ENCODE data around the gene SMIM22. TPM values are rescaled to one million over a fixed set of nuclear protein-coding genes. Genes with fewer than 3 reads are reported as not detected.

Gene SMIM22
- polyA plus RNA-seq, 1 experiment = not detected

- no peaks in the 10 kb centered on the region for H3K27me3 ChIP-seq (ENCODE audit: control insufficient read depth, insufficient read depth, low read length)
- POLR2A ChIA-PET = no interaction called here
- TF ChIP-seq, protein P1, sequence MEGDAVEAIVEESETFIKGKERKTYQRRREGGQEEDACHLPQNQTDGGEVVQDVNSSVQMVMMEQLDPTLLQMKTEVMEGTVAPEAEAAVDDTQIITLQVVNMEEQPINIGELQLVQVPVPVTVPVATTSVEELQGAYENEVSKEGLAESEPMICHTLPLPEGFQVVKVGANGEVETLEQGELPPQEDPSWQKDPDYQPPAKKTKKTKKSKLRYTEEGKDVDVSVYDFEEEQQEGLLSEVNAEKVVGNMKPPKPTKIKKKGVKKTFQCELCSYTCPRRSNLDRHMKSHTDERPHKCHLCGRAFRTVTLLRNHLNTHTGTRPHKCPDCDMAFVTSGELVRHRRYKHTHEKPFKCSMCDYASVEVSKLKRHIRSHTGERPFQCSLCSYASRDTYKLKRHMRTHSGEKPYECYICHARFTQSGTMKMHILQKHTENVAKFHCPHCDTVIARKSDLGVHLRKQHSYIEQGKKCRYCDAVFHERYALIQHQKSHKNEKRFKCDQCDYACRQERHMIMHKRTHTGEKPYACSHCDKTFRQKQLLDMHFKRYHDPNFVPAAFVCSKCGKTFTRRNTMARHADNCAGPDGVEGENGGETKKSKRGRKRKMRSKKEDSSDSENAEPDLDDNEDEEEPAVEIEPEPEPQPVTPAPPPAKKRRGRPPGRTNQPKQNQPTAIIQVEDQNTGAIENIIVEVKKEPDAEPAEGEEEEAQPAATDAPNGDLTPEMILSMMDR (IDR thresholded peaks at IDR 0.05; ENCODE audit: insufficient read depth, low read depth, low read length) = no peak
- peaks cover 9% of the 10 kb centered on the region for H3K36me3 ChIP-seq (ENCODE audit: control insufficient read depth, insufficient read depth, low read length)
- CTCF ChIA-PET = no interaction called here
- H3K4me3 ChIP-seq (ENCODE audit: low read depth, low read length) = peak overlapping the region; percentile 54
- no peak for DNase-seq (ENCODE audit: low read depth)
These were observed 6.1 kb downstream of the SMIM22 start for GRCh38 chr16:4801051-4801961.

GRCh38 chr16:4801962-4802658, 6.9 kb downstream of the SMIM22 start, which contains the start of gene ROGDI:
ROGDI (minus strand) TSS chr16:4802633; CDS start chr16:4802571, 62 bp downstream.
- no peak for DNase-seq (ENCODE audit: low read depth)

DNA sequence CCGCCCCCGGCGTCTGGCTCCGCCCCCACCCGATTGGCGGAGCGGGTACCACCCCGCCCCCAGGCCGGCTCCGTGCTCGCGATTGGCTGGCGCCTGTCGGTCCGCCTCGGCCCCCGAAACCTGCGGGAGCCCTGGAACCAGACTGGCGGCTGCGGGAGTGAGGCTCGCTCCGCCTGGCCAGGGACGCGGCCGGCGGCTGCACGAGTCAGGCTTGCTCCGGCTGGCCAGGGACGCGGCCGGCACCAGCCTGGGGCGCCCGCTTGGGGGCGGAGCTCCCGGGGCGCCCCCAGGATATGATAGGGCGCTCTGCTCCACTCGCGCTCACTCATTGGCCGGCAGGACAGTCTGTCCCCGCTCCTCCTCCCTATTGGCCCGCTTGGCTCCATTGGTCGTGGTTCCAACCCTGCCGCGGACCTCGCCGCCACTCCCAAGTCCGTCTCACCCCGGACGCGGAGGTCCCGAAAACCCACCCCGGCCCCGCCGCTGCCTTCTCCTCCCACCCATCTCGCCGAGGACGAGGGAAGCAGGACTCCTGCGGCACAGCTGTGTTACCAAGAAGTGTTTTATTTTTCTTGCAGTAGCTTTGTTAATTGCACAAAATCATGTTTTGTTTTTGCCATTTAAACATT, 7.6 kb downstream of the SMIM22 start:
- Histone ChIP-seq H3K4me3 (ENCODE audit: low read depth, low read length) (peak overlapping the region; percentile 54), H3K27me3 (ENCODE audit: control insufficient read depth, insufficient read depth, low read length) (no peaks in the 10 kb centered on the region), H3K36me3 (ENCODE audit: control insufficient read depth, insufficient read depth, low read length) (peaks cover 12% of the 10 kb centered on the region)
- DNase-seq (ENCODE audit: low read depth) = peak; percentile 49
- CTCF ChIA-PET = interaction anchor here (0.7 to 1.3 kb wide), 3 partner anchors 20 to 153 kb away, joined by 3 read pairs; no protein-coding TSS in a partner anchor
- TF ChIP-seq, protein P1 (IDR thresholded peaks at IDR 0.05; ENCODE audit: insufficient read depth, low read depth, low read length) = no peak
- POLR2A ChIA-PET = interaction anchor here (0.5 to 1.0 kb wide), 3 partner anchors 66 to 148 kb away, joined by 3 to 5 read pairs (median 3); partner anchors contain the start of genes ANKS3 and DNAAF8

More at GRCh38 chr16:4801962-4802658, 6.9 kb downstream of the SMIM22 start, which contains the start of gene ROGDI:
- Histone ChIP-seq H3K27me3 (ENCODE audit: control insufficient read depth, insufficient read depth, low read length) (no peaks in the 10 kb centered on the region), H3K4me3 (ENCODE audit: low read depth, low read length) (peak within 1 kb of the TSS; percentile 54), H3K36me3 (ENCODE audit: control insufficient read depth, insufficient read depth, low read length) (peaks cover 9% of the 10 kb centered on the region)
- CTCF ChIA-PET = interaction anchor here (1.3 kb wide), 1 partner anchor 37 kb away, joined by 3 read pairs; no protein-coding TSS in a partner anchor
- POLR2A ChIA-PET = interaction anchor here (0.5 kb wide), 1 partner anchor 68 kb away, joined by 5 read pairs; the partner anchor contains the start of genes ANKS3 and DNAAF8
- TF ChIP-seq, protein P1 (IDR thresholded peaks at IDR 0.05; ENCODE audit: insufficient read depth, low read depth, low read length) = no peak

DNA sequence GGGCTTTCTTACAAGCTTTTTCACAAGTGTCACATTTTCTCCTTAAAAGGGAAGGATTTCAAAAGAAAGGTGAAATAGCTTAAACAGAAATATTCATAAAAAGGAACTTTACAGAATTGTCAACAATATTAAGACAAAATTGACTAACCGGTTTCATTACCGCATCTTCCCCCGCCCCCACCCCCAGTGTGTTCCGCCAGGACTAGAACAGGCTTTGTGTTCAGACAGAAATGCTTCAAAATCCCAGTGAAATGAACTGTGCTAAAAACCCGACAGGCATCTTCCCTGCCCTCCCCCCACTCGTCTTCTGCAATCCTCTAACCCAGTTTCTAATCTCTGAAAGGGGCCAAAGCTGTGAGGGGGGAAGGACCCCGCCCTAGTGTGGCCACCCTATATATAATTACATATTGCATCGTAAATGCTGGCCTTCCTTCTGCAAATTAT, 8.3 kb downstream of the SMIM22 start:
- CTCF ChIA-PET = interaction anchor here (0.7 to 1.3 kb wide), 3 partner anchors 20 to 153 kb away, joined by 3 read pairs; no protein-coding TSS in a partner anchor
- POLR2A ChIA-PET = interaction anchor here (0.6 to 1.0 kb wide), 2 partner anchors 67 to 147 kb away, joined by 3 read pairs; no protein-coding TSS in a partner anchor
- Histone ChIP-seq H3K27me3 (ENCODE audit: control insufficient read depth, insufficient read depth, low read length) (no peaks in the 10 kb centered on the region), H3K36me3 (ENCODE audit: control insufficient read depth, insufficient read depth, low read length) (peaks cover 12% of the 10 kb centered on the region), H3K4me3 (ENCODE audit: low read depth, low read length) (no peak overlapping the region; the same call in 1 of the 2 replicates)
- TF ChIP-seq, protein P1 (IDR thresholded peaks at IDR 0.05; ENCODE audit: insufficient read depth, low read depth, low read length) = no peak
- no peak for DNase-seq (ENCODE audit: low read depth)

Data from BJ (cell line).